Prostate gland (tissue), 2 donors: Measurements from ENCODE around the gene SHFL. TPM values are rescaled to one million over a fixed set of nuclear protein-coding genes. Genes with fewer than 3 reads are reported as not detected.

Experiments
- DNase-seq: peaks from one replicate; pipeline ENCODE4 v3.0.0-alpha.2; 2019; ENCODE audit warnings: low spot score
- H3K27ac ChIP-seq, 2 donors: fragments of 200-600 bp; sonication (generic); 2 replicates each; pipeline ENCODE4 v1.5.1; 2017 to 2019
- H3K27me3 ChIP-seq: fragments of 200-600 bp; sonication (generic); replicated peaks from 2 replicates; pipeline ENCODE4 v1.5.1; 2019; ENCODE audit not compliant: insufficient read depth
- H3K36me3 ChIP-seq, 2 donors: fragments of 200-600 bp; sonication (generic); 1 replicate in 1 of 2; 2 replicates in 1 of 2; pipeline versions ENCODE4 v1.5.1 to v1.8.1; 2017 to 2019
- H3K4me1 ChIP-seq: fragments of 200-600 bp; sonication (generic); replicated peaks from 2 replicates; pipeline ENCODE4 v1.5.1; 2019
- H3K4me3 ChIP-seq, 2 donors: fragments of 200-600 bp; sonication (generic); 2 replicates each; pipeline ENCODE4 v1.5.1; 2017 to 2019
- H3K9me3 ChIP-seq: fragments of 200-600 bp; sonication (generic); 2 replicates; pipeline ENCODE4 v1.5.1; 2017
- POLR2A ChIP-seq: fragments of 450-650 bp; IDR thresholded peaks from one replicate; pipeline ENCODE4 v1.6.1; 2016; ENCODE audit warnings: antibody characterized with exemption, mild to moderate bottlenecking
- POLR2AphosphoS5 ChIP-seq: sonication (generic); formaldehyde crosslinking; IDR thresholded peaks from one replicate; pipeline ENCODE4 v1.6.1; 2017; ENCODE audit warnings: antibody characterized with exemption
- WGBS: methylation state at CpG from one replicate; pipeline ENCODE4 v1.1.5; 2018; 5-methylcytosine and 5-hydroxymethylcytosine counted together
- intact Hi-C: fragments of 100-400 bp; cut with DNase I; formaldehyde crosslinking; loops from one replicate; pipeline ENCODE4 v1.14.2; 2022
- total RNA-seq, 2 donors: library from RNA; depleted of rRNA; stranded (reverse); fragments of >200 nt; gene quantifications; one replicate each; pipeline ENCODE4 v1.1.0, GENCODE V29; 2016
- TF ChIP-seq, protein P1 (sequence below), 4 experiments: fragments of 200-600 bp in 2 of 4; fragments of 450-650 bp in 2 of 4; sonication (generic) in 2 of 4; IDR thresholded peaks; 1 replicate in 3 of 4; 2 replicates in 1 of 4; pipeline ENCODE4 v1.5.1; 2016 to 2019; ENCODE audit warnings: antibody characterized with exemption in 4 of 4, mild to moderate bottlenecking in 2 of 4, moderate library complexity in 2 of 4

SHFL gene
- total RNA-seq, 2 donors from 2014 or later, result 23.5 to 36.0 TPM

DNA sequence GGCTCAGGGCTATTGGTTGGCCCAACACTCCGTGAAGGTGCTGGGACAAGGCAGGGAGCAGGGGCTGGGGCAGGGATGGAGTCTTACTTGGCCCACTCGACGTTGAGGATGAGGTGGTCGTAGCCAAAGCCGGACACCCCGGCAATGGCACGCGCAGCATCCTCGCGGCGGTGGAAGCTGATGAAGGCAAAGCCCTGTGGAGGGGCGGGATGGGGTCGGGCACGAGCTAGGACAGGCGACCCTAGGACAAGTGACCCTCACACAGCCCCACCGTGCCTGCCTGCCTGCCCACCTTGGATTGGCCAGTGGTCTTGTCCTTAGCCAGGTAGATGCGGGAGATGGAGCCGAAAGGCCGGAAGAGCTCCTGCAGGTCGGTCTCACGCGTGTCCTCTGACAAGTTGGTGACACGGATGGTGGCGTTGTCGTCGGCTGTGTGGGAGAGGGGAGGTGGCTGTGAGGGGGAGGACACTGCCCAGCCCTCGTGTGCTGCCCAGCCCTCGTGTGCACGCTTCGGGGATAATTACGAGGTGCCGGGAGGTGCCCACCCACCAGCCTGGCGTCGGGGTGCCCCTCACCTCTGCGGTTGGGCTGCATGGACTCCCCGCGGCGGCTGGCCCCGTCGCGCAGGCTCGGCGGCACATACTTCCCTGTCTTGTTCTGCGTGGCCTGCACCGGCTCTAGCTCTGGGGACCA lies 29.4 kb downstream of the SHFL start:
- Histone ChIP-seq H3K9me3 (no peaks in the 10 kb centered on the region), H3K4me3 (no peak overlapping the region), H3K36me3 (peaks cover 12 to 35% of the 10 kb centered on the region in 2 donors), H3K27ac (no peak overlapping the region), H3K27me3 (no peaks in the 10 kb centered on the region), H3K4me1 (peaks cover 7% of the 10 kb centered on the region)
- 86% methylated on average over 44 of the region's 45 CpGs for WGBS
- intact Hi-C loops, result no loop called here
- DNase-seq, result no peak
- TF ChIP-seq POLR2AphosphoS5 (no peak), POLR2A (no peak)
- TF ChIP-seq, protein P1, sequence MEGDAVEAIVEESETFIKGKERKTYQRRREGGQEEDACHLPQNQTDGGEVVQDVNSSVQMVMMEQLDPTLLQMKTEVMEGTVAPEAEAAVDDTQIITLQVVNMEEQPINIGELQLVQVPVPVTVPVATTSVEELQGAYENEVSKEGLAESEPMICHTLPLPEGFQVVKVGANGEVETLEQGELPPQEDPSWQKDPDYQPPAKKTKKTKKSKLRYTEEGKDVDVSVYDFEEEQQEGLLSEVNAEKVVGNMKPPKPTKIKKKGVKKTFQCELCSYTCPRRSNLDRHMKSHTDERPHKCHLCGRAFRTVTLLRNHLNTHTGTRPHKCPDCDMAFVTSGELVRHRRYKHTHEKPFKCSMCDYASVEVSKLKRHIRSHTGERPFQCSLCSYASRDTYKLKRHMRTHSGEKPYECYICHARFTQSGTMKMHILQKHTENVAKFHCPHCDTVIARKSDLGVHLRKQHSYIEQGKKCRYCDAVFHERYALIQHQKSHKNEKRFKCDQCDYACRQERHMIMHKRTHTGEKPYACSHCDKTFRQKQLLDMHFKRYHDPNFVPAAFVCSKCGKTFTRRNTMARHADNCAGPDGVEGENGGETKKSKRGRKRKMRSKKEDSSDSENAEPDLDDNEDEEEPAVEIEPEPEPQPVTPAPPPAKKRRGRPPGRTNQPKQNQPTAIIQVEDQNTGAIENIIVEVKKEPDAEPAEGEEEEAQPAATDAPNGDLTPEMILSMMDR (IDR thresholded peaks at IDR 0.05), result no peak

DNA sequence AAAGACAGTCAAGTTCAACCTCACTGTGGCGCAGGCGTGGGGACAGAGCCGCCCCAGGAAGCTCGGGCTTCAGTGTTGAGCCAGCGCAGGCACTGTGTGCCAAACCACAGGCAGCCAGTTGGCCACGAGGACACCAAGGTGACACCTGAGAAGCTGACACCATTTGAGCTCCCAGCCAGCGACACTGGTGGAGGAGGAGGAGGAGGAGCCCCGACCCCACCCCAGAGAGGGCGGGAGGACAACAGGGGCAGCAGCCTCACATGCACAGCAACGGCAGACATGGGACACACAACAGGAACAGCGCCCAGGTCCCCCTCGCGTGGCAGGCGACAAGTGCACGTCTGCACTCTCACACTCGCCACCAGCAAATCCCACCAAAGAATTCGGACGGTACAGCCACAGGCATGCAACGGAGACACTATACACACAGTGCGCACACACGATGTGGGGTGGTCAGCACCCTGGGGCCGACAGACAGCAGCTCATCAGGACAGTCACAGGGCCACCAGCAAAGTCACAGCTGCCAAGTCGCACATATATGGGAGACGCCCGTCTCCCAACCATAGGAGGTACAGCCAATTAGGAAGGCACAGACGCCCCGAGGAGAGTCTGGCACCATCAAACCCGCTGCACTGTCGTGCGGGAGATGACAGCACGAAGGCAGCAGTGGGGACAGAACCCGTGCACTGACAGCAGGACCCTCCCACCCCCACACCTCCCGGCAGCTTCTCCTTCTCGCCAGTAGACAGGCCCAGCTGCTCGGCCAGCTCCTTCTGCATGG lies 30.2 kb downstream of the SHFL start:
- H3K4me3 ChIP-seq, result no peak overlapping the region
- H3K27ac ChIP-seq, result no peak overlapping the region
- no peaks in the 10 kb centered on the region for H3K9me3 ChIP-seq
- peaks cover 7% of the 10 kb centered on the region for H3K4me1 ChIP-seq
- 81% methylated on average over 35 of the region's 35 CpGs for WGBS
- no peak for DNase-seq
- H3K27me3 ChIP-seq, result no peaks in the 10 kb centered on the region
- H3K36me3 ChIP-seq, result peaks cover 6 to 35% of the 10 kb centered on the region in 2 donors
- TF ChIP-seq, protein P1 (IDR thresholded peaks at IDR 0.05), result no peak
- TF ChIP-seq POLR2AphosphoS5 (no peak), POLR2A (no peak)
- intact Hi-C loops, result no loop called here

DNA sequence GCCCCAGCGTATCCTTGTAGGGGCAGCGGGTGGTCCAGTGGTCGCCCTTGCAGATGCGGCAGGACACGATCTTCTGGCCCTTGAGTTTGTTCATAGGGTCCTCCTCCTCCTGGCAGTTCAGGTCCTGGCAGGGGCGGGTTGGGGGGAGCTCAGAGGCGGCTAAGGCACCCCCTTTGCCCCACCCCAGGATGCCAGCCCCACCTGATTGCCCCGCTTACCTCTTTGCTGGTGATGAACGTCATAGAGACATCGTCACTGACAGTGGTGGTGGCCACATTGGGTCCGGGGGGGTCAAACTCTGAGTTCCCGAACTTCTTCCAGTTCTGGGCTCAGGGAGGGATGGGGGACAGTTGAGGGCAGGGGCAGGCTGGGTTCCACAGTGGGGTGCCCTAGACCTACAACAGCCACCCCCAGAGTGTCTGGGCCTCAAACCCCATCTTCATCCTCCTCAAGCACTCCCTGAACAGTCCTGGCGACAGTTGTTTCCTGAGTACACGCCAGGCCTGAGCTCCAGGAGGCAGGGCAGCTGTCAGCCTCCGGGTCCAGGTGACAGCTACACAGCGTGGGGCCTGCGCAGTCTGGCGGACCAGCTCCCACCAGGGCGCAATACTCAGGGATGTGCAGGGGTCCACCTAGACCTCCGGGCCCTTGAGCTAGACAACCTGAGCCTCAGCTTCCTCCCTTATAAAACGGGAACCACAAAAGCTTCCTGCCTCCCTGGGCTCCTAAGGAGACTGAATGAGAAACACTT lies 30.9 kb downstream of the SHFL start:
- peaks cover 7% of the 10 kb centered on the region for H3K4me1 ChIP-seq
- 91% methylated on average over 21 of the region's 21 CpGs for WGBS
- intact Hi-C loops, result no loop called here

DNA sequence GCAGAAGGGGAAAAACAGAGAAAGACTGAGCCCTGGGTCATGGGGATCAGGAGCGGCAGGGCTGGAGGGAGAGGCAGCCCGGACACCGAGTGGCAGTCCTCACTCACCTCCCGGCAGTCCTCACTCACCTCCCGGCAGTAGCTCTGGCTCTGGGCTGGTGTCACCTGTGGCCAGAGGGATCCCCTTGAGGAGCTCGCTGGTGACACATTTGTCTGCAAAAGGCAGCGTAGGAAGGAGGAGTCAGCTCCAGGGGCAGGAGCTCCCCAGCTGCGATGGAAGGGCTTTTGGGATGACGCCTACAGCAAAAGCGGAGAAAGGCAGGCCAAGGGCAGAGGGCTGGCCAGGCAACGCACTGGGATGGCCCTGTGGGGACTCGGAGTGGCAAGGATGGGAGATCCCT lies 32.8 kb downstream of the SHFL start:
- TF ChIP-seq, protein P1 (IDR thresholded peaks at IDR 0.05), result no peak
- no peak for TF ChIP-seq POLR2A
- TF ChIP-seq POLR2AphosphoS5, result no peak
- WGBS, result 33% methylated on average over 12 of the region's 12 CpGs
- Histone ChIP-seq H3K36me3 (peaks cover 5 to 35% of the 10 kb centered on the region in 2 donors), H3K4me1 (peaks cover 7% of the 10 kb centered on the region), H3K9me3 (no peaks in the 10 kb centered on the region), H3K4me3 (peak overlapping the region; percentile 51 to 82), H3K27ac (peak overlapping the region; percentile 23 to 70), H3K27me3 (no peaks in the 10 kb centered on the region)
- intact Hi-C loops, result no loop called here
- DNase-seq, result no peak

More for the DNA sequence above, 30.9 kb downstream of the SHFL start:
- Histone ChIP-seq H3K9me3 (no peaks in the 10 kb centered on the region), H3K4me3 (no peak overlapping the region), H3K27ac (no peak overlapping the region), H3K27me3 (no peaks in the 10 kb centered on the region), H3K36me3 (peaks cover 5 to 35% of the 10 kb centered on the region in 2 donors)
- DNase-seq, result no peak
- TF ChIP-seq POLR2A, result no peak
- TF ChIP-seq, protein P1 (IDR thresholded peaks at IDR 0.05), result no peak
- no peak for TF ChIP-seq POLR2AphosphoS5
